Hindlimb muscle (tissue), 1 donor: ENCODE measurements around the gene MARF1. TPM values are rescaled to one million over a fixed set of nuclear protein-coding genes. Genes with fewer than 3 reads are reported as not detected.
"Not testable (repeated sequence)": the region's sequence is repeated elsewhere in the genome, so short reads cannot be mapped to it uniquely, and the experiment has no call there.

ENCODE experiments used
- DNase-seq: peaks from one replicate; pipeline ENCODE4 v3.0.0-alpha.2; 2013
- polyA plus RNA-seq: library from polyadenylated mRNA; unstranded; fragments of 120-200 nt; gene quantifications from one replicate; pipeline ENCODE4 v1.2.1, GENCODE V29; 2013; ENCODE audit not compliant: insufficient read length

Gene MARF1
- polyA plus RNA-seq, 1 donor, result 38.6 TPM

DNA sequence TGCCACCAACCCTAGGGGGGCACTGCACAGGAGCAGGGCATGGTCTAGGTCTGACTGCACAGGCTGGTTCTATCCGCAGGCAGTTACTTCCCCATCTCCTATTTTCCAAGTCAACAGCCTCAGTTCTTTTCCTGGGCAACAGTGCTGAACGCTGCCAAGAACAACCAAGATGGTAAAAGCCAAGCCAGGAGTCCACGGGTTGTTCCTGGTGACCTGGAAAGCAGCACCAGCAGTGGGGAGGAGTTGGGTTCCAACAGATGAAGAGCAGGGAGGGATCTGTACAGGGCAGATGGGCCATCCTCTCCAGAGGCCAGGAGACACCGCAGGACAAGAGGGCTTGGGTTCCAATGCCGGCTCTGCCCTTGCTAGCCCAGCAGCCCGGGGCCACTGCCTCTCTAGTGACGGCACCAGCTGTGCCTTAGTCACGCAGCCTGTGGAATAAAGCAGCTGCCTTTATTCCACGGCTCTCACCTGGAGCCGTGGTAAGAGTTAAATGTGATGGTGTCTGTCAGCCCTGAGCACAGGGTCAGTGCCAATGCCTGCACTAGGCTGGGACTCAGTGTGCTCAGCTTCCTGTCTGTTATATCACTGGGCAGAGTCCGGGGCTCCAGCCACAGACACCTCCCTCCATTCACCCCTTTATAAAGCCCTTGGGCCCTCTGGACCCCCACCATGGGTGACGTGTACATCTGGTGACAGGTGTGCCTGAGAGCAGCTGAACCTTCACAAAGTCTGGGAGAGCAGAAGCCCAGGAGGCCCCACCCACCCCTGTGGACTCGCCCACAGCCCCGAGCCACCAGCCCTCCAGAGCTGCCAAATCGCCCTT lies 44.9 kb downstream of the MARF1 start:
- DNase-seq, result no peak

DNA sequence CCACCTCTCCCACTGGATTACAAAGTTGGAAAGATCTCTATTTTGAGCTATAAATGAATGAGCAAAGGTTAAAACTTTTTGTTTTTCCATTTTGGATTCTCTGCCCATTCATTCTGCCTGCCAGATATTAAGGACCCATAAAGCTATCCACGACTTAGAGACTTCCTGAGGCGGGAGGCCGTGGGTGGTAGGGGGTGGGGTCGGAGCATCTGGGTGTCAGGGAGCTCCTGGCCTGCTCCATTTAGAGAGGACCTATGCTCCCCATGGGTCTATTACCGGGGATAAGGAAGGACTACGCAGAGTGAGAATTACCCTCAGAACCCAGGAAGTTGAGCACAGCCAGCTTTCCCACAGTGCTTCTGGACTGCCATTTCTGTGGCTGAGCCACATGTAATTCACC lies 45.8 kb downstream of the MARF1 start:
- DNase-seq, result no peak

- no peak for DNase-seq
Observed at GRCh38 chr16:15594711-15595320, 48.1 kb downstream of the MARF1 start.

GRCh38 chr16:15593235-15593634 lies 49.7 kb downstream of the MARF1 start:
- DNase-seq, result no peak

GRCh38 chr16:15592324-15592723 lies 50.6 kb downstream of the MARF1 start:
- no peak for DNase-seq

DNA sequence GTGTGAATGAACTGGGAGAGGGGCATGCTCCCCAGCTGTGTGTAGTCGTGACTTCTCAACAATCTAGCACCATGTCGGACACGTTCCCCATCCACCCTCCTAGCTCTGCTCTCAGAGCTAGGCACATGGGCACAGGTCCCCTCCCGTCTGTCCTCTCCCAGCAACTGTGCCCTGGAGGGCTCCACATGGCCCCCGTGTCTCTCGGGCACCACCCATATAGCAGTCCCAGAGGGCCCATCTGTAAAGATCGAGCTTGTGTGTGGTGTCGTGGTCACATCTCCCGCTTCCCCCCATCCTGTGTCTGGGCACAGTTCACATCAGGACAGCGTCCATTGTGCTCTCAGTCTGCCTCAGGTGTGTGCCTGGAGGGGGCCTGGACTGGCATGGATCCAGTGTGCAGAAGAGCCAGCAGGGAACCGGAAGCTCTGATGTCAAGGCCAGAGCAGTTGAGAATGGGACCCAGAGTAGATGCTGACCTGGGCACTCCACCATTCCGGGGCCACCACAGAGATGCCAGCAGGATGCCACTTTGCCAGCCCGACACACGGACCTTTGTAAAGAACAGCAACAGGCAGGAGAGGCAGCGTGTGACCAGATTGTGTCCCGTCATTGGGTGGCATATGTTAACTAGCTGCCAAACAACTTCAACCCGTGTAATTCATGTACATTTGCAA lies 55.7 kb downstream of the MARF1 start:
- DNase-seq, result no peak

DNA sequence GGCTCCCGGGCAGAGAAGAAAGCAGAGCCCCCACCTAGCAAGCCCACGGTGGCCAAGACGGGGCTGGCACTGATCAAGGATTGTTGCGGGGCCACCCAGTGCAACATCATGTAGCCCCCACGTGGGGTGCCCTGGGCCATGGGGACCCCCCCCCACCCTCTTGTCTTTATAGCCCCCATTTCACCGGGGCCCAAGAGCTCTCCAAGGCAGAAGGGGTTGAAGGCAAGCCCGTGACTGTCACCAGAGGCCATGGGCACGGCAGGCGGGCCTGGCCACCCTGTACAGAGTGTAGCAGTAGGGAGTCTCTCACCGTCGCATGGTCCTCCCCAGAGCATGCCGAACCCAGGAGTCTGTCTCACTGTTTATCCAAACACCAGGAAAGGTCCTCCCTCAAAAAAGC lies 56.2 kb downstream of the MARF1 start:
- DNase-seq, result no peak

DNA sequence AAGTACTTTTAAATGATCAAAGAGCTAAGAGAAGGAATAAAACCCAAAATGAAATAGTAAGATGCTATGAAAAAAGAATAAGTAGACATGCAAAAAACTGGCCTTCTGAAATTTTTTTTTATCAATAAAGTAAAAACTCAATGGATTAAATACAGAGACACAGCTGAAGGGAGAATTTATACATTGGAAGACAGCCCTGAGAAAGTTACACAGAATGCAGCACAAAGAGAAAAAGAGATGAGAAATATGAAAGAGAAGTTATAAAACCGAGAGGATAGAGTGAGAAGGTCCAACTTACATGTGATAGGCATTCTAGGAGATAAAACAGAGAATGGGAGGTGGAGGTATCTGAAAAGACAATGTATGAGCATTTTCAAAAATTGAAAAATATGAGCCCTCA lies 57.0 kb downstream of the MARF1 start:
- no peak for DNase-seq

GRCh38 chr16:15583526-15583925 lies 59.4 kb downstream of the MARF1 start:
- no peak for DNase-seq

- no peak for DNase-seq
Observed at GRCh38 chr16:15581127-15581815, 61.7 kb downstream of the MARF1 start.

DNA sequence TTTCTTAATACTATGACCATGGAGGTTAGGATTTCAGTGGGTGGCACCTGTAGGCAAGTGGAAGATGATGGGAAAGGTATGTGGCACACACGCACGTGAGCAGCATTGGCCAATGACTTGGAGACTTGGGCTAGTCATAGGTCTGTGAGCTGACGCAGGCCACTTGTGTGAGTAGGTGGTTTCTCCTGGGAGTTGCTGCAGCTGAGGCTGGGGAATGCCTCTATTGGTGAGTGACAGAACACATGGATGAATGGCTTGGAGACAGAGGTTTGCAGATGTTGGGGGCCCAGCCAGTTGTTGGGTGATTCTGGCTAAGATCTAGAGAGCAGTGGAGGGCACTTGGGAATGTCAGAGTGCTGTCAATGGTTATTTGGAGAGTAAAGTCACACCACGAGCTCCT lies 64.1 kb downstream of the MARF1 start:
- no peak for DNase-seq

GRCh38 chr16:15576960-15577958 lies 65.7 kb downstream of the MARF1 start:
- no peak for DNase-seq

DNA sequence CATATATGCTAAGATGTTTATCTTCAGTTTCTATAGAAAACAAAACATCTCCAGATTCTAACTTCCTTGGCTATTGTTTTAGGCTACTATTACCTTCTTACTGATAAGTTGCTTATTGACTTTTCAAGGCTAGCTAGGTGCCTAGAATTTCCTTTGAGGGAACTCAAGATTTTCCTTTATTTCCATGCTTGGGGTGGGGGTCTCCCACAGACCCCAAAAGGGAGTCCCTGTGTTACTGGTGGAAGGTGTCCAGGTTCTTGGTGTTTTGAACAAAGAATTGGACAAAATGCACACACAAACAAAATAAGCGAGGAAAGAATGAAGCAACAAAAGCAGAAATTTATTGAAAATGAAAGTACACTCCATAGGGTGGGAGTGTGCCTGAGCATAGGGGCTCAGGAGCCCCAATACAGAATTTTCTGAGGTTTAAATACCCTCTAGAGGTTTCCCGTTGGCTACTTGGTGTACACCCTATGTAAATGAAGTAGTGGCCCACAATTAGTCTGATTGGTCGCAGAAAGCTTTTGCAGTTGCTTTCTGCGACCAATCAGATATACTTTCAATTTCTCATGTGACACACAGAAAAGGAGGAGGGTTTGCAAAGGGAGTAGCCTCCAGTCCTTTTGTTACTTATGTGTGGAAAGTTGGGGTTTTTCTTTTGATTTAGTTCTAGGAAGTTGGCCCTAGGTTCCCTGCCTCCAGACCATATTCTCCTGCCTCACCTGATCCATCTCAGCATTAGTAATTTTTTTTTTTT lies 67.5 kb downstream of the MARF1 start:
- no peak for DNase-seq

DNA sequence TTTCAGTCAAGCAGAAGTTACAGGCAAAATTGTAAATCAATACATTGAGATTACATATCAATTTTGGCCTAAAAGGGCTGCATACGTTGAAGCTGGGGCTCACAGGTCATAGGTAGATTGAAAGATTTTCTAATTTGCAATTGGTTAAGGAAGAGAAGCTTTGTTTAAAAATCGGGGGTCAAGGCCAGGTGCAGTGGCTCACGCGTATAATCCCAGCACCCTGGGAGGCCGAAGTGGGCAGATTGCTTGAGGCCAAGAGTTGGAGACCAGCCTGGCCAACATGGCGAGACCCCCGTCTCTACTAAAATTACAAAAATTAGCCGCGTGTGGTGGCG lies 68.4 kb downstream of the MARF1 start:
- no peak for DNase-seq

DNA sequence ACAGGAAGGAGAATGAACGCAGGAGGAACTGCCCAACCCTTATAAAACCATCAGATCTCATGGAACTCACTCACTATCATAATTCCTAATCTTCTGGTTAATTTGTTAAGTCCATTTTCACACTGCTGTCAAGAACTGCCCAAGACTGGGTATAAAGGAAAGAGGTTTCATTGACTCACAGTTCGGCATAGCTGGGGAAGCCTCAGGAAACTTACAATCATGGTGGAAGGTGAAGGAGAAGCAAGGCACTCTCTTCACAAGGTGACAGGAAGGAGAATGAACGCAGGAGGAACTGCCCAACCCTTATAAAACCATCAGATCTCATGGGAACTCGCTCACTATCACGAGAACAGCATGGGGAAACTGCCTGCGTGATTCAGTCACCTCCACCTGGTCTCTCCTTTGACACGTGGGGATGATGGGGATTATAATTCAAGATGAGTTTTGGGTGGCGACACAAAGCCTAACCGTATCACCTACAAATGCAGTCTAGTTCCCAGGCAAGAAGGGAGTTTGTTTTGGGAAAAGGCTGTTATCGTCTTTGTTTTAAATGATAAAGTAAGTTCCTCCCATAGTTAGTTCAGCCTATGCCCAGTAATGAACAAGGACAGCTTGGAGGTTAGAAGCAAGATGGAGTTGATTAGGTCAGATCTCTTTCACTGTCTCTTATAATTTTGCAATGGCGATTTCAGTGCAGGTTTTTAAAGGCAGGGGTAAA lies 68.9 kb downstream of the MARF1 start:
- not testable (repeated sequence) for DNase-seq

- DNase-seq, result no peak
Observed at GRCh38 chr16:15573274-15573895, 69.6 kb downstream of the MARF1 start.

GRCh38 chr16:15572329-15573001 lies 70.5 kb downstream of the MARF1 start:
- no peak for DNase-seq

- DNase-seq, result no peak
Observed at GRCh38 chr16:15571557-15571956, 71.4 kb downstream of the MARF1 start.

DNA sequence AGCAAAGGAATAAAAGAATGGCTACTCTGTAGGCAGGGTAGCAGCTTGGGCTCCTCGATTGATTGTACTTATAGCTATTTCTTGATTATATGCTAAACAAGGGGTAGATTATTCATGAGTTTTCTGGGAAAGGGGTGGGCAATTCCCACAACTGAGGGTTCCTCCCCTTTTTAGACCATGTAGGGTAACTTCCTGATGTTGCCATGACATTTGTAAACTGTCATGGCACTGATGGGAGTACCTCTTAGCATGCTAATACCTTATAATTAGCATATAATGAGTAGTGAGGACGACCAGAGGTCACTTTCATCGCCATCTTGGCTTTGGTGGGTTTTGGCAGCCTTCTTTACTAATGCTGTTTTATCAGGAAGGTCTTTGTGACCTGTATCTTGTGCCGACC lies 72.3 kb downstream of the MARF1 start:
- DNase-seq, result not testable (repeated sequence)
